IMR-90 (cell line): ENCODE results near the gene MYO9A. TPM values are rescaled to one million over a fixed set of nuclear protein-coding genes. Genes with fewer than 3 reads are reported as not detected.

Experiments
- ATAC-seq: fragments of 200-7000 bp; cut with Tn5 transposase; 2 replicates; pipeline ENCODE4 v1.9.1; 2020; ENCODE audit warnings: low read depth, mild to moderate bottlenecking, moderate library complexity
- BruUV-seq: library from RNA; stranded (reverse); fragments of 400-500 nt; replicated peaks from 2 replicates; lab custom pipeline; 2021; lab: Mats Ljungman, UMichigan
- CTCF ChIA-PET: fragments of 300-600 bp; formaldehyde crosslinking; extraction: SDS; loops from one replicate; lab custom pipeline; 2021; ENCODE audit warnings: antibody characterized with exemption; lab: Yijun Ruan, JAX
- POLR2A ChIA-PET: fragments of 300-600 bp; sonication (Branson Sonifier 250); formaldehyde crosslinking; loops from one replicate; lab custom pipeline; 2022; ENCODE audit warnings: antibody characterized with exemption; ENCODE audit not compliant: unreplicated experiment; lab: Charles Lee
- DNase-seq: peaks from one replicate; pipeline ENCODE4 v3.0.0; 2013
- H2AFZ ChIP-seq: replicated peaks from 2 replicates; pipeline ENCODE3; 2013; ENCODE audit warnings: low read length, mild to moderate bottlenecking; ENCODE audit not compliant: poor library complexity
- H2AK5ac ChIP-seq: 2 replicates; pipeline ENCODE4 v1.6.1; 2013; ENCODE audit warnings: low read depth, low read length, inconsistent platforms
- H2AK9ac ChIP-seq: replicated peaks from 2 replicates; pipeline ENCODE3; 2013; ENCODE audit warnings: mild to moderate bottlenecking, low read depth, low read length, moderate library complexity; ENCODE audit not compliant: poor library complexity
- H2BK120ac ChIP-seq: 2 replicates; pipeline ENCODE4 v1.6.1; 2013; ENCODE audit warnings: low read depth, low read length, inconsistent platforms
- H2BK15ac ChIP-seq: 3 replicates; pipeline ENCODE4 v1.6.1; 2013; ENCODE audit warnings: low read depth, low read length, inconsistent platforms
- H2BK20ac ChIP-seq: 2 replicates; pipeline ENCODE4 v1.6.1; 2013; ENCODE audit warnings: low read depth, mild to moderate bottlenecking, inconsistent platforms, low read length, moderate library complexity
- H2BK5ac ChIP-seq: 2 replicates; pipeline ENCODE4 v1.6.1; 2013; ENCODE audit warnings: mild to moderate bottlenecking, low read depth, low read length, inconsistent platforms; ENCODE audit not compliant: poor library complexity, severe bottlenecking
- H3K14ac ChIP-seq: replicated peaks from 2 replicates; pipeline ENCODE4 v1.6.1; 2013; ENCODE audit warnings: low read depth, low read length, inconsistent platforms
- H3K18ac ChIP-seq: 2 replicates; pipeline ENCODE4 v1.6.1; 2013; ENCODE audit warnings: low read depth, low read length, control low read depth
- H3K23ac ChIP-seq: 2 replicates; pipeline ENCODE4 v1.6.1; 2013; ENCODE audit warnings: low read depth, low read length, inconsistent platforms
- H3K27ac ChIP-seq: 2 replicates; pipeline ENCODE4 v1.5.1; 2013; ENCODE audit warnings: mild to moderate bottlenecking, control low read depth, low read length; ENCODE audit not compliant: insufficient read depth
- H3K27me3 ChIP-seq: 2 replicates; pipeline ENCODE4 v1.6.1; 2013; ENCODE audit warnings: low read length; ENCODE audit not compliant: control insufficient read depth, insufficient read depth
- H3K36me3 ChIP-seq: 2 replicates; pipeline ENCODE4 v1.6.1; 2013; ENCODE audit warnings: low read length, mixed read lengths; ENCODE audit not compliant: control insufficient read depth, insufficient read depth
- H3K4ac ChIP-seq: 2 replicates; pipeline ENCODE4 v1.6.1; 2013; ENCODE audit warnings: low read depth, low read length, inconsistent platforms
- H3K4me1 ChIP-seq: 2 replicates; pipeline ENCODE4 v1.6.1; 2013; ENCODE audit warnings: low read length, mixed read lengths; ENCODE audit not compliant: control insufficient read depth, insufficient read depth
- H3K4me2 ChIP-seq: 2 replicates; pipeline ENCODE4 v1.6.1; 2013; ENCODE audit warnings: low read depth, mild to moderate bottlenecking, control low read depth, low read length, moderate library complexity
- H3K4me3 ChIP-seq: 2 replicates; pipeline ENCODE4 v1.5.1; 2013; ENCODE audit warnings: low read depth, mild to moderate bottlenecking, control low read depth, low read length, moderate library complexity; ENCODE audit not compliant: insufficient read depth
- H3K56ac ChIP-seq: 2 replicates; pipeline ENCODE4 v1.6.1; 2013; ENCODE audit warnings: low read length, inconsistent platforms; ENCODE audit not compliant: insufficient read depth; ENCODE audit errors: extremely low read depth
- H3K79me1 ChIP-seq, 2 experiments: 2 replicates each; pipeline ENCODE4 v1.6.1; 2013; ENCODE audit warnings: low read length in 2 of 2, inconsistent platforms in 1 of 2, low read depth in 1 of 2
- H3K9ac ChIP-seq: 2 replicates; pipeline ENCODE4 v1.6.1; 2013; ENCODE audit warnings: low read depth, low read length, control low read depth
- H3K9me1 ChIP-seq: 2 replicates; pipeline ENCODE4 v1.6.1; 2013; ENCODE audit warnings: low read length, inconsistent platforms; ENCODE audit not compliant: insufficient read depth
- H3K9me3 ChIP-seq: 2 replicates; pipeline ENCODE4 v1.6.1; 2013; ENCODE audit warnings: low read length; ENCODE audit not compliant: control insufficient read depth, insufficient read depth
- H4K20me1 ChIP-seq: 2 replicates; pipeline ENCODE4 v1.6.1; 2013; ENCODE audit warnings: low read length, inconsistent platforms; ENCODE audit not compliant: insufficient read depth
- H4K5ac ChIP-seq: 2 replicates; pipeline ENCODE4 v1.6.1; 2013; ENCODE audit warnings: mild to moderate bottlenecking, low read depth, low read length, control low read depth
- H4K8ac ChIP-seq, 2 experiments: 2 replicates each; pipeline ENCODE4 v1.6.1; 2013; ENCODE audit warnings: low read depth in 2 of 2, low read length in 2 of 2, control low read depth in 1 of 2, inconsistent platforms in 1 of 2
- H4K91ac ChIP-seq: 2 replicates; pipeline ENCODE4 v1.6.1; 2013; ENCODE audit warnings: low read depth, low read length, inconsistent platforms; ENCODE audit not compliant: insufficient read depth
- CEBPB ChIP-seq: IDR thresholded peaks from 2 replicates; pipeline ENCODE4 v1.6.1; 2012; ENCODE audit warnings: low read depth, low read length, improper control_type of control experiment
- CHD1 ChIP-seq: IDR thresholded peaks from 2 replicates; pipeline ENCODE4 v1.6.1; 2012; ENCODE audit warnings: low read depth, low read length, improper control_type of control experiment
- ELK1 ChIP-seq: fragments of 150-350 bp; IDR thresholded peaks from 2 replicates; pipeline ENCODE4 v1.6.1; 2016; ENCODE audit warnings: low read depth, mild to moderate bottlenecking, low read length, moderate library complexity, borderline replicate concordance
- FOS ChIP-seq: fragments of 150-350 bp; IDR thresholded peaks from 2 replicates; pipeline ENCODE4 v1.6.1; 2016; ENCODE audit warnings: low read depth, low read length
- MAFK ChIP-seq: IDR thresholded peaks from 2 replicates; pipeline ENCODE4 v1.6.1; 2012; ENCODE audit warnings: low read depth, low read length, improper control_type of control experiment
- NFE2L2 ChIP-seq: fragments of 150-350 bp; IDR thresholded peaks from 2 replicates; pipeline ENCODE4 v1.6.1; 2016; ENCODE audit warnings: low read depth, mild to moderate bottlenecking, low read length
- RAD21 ChIP-seq: IDR thresholded peaks from 2 replicates; pipeline ENCODE4 v1.6.1; 2012; ENCODE audit warnings: low read length, improper control_type of control experiment
- SMC3 ChIP-seq: fragments of 150-350 bp; IDR thresholded peaks from 2 replicates; pipeline ENCODE4 v1.6.1; 2016; ENCODE audit warnings: low read depth, mild to moderate bottlenecking, antibody characterized with exemption, low read length, moderate library complexity
- USF2 ChIP-seq: fragments of 150-350 bp; IDR thresholded peaks from 2 replicates; pipeline ENCODE4 v1.6.1; 2017; ENCODE audit warnings: mild to moderate bottlenecking, antibody characterized with exemption, low read length, low read depth
- WGBS, 2 experiments: methylation state at CpG; one replicate each; pipeline versions ENCODE4 v1.1.5 to v1.1.7; 2013; ENCODE audit warnings: missing lambda C conversion rate in 2 of 2; ENCODE audit not compliant: insufficient read length in 1 of 2; ENCODE audit errors: extremely low coverage in 2 of 2; 5-methylcytosine and 5-hydroxymethylcytosine counted together
- dilution Hi-C: fragments of 300-500 bp; cut with HindIII; formaldehyde crosslinking; loops from one replicate; pipeline ENCODE4 v1.14.3; 2018; ENCODE audit warnings: low sequenced_read_pairs; ENCODE audit not compliant: unreplicated experiment
- in situ Hi-C: fragments of 300-500 bp; cut with MboI; formaldehyde crosslinking; loops from 3 replicates; pipeline ENCODE4 v1.14.3; 2019; ENCODE audit warnings: low sequenced_read_pairs, inconsistent platforms, mixed read lengths
- intact Hi-C: fragments of 100-400 bp; cut with micrococcal nuclease; formaldehyde crosslinking; loops from 2 replicates; pipeline ENCODE4 v1.10.0; 2022
- polyA plus RNA-seq, 3 experiments: library from polyadenylated mRNA; depleted of rRNA; stranded (reverse); fragments of >200 nt; gene quantifications; 2 replicates each; pipeline ENCODE4 v1.2.3, GENCODE V29; 2012; ENCODE audit warnings: low replicate concordance in 1 of 3
- total RNA-seq: library from RNA; depleted of rRNA; stranded (reverse); fragments of >200 nt; gene quantifications from 2 replicates; pipeline ENCODE4 v1.2.3, GENCODE V29; 2012

The MYO9A gene
- total and polyA plus RNA-seq, 2 of the 4 experiments (the other 2 are of a cell fraction) = 6.0 to 49.5 TPM

- no peak overlapping the region for H3K14ac ChIP-seq
- no peak for ATAC-seq
- no peak overlapping the region for H2BK15ac ChIP-seq
- no peak overlapping the region for H3K4me3 ChIP-seq
- H3K56ac ChIP-seq = no peak overlapping the region
- TF ChIP-seq CHD1 (no peak), ELK1 (no peak), NFE2L2 (no peak), RAD21 (no peak), SMC3 (no peak), USF2 (no peak), MAFK (no peak), CEBPB (no peak), FOS (no peak)
- no peaks in the 10 kb centered on the region for H4K20me1 ChIP-seq
- no peak overlapping the region for H2AFZ ChIP-seq
- H4K5ac ChIP-seq = no peak overlapping the region
- H4K91ac ChIP-seq = no peak overlapping the region
- H3K9me1 ChIP-seq = peaks cover 5% of the 10 kb centered on the region; the same call in 1 of the 2 replicates
- peaks cover 15% of the 10 kb centered on the region for H3K4me1 ChIP-seq
- dilution Hi-C loops (no loop called here), intact Hi-C loops (no loop called here), in situ Hi-C loops (no loop called here)
- H2BK20ac ChIP-seq = no peak overlapping the region
- H3K9ac ChIP-seq = no peak overlapping the region
- H3K9me3 ChIP-seq = no peaks in the 10 kb centered on the region
- no peak overlapping the region for H2BK5ac ChIP-seq
- H3K27me3 ChIP-seq = no peaks in the 10 kb centered on the region
- no peak overlapping the region for H2BK120ac ChIP-seq
- no peak overlapping the region for H3K18ac ChIP-seq
- H4K8ac ChIP-seq = no peak overlapping the region
- no TSS peak for BruUV-seq
- no peak overlapping the region for H3K4me2 ChIP-seq
- no peaks in the 10 kb centered on the region for H3K36me3 ChIP-seq
- CTCF ChIA-PET = no interaction called here
- no peak for DNase-seq
- H2AK9ac ChIP-seq = no peak overlapping the region
- no peak overlapping the region for H3K27ac ChIP-seq
- H3K23ac ChIP-seq = no peak overlapping the region
- 71% methylated on average over 15 of the region's 27 CpGs; no CpG with 5 or more reads in 1 of the 2 experiments for WGBS, 2 experiments
- no peak overlapping the region for H3K4ac ChIP-seq
- H2AK5ac ChIP-seq = no peak overlapping the region
- no peaks in the 10 kb centered on the region for H3K79me1 ChIP-seq
- POLR2A ChIA-PET = no interaction called here
Observed at GRCh38 chr15:71811036-71811736, 306.8 kb downstream of the MYO9A start.
